G401.6 (cell line): ENCODE measurements around the gene PPM1A.

Source experiments
- FAIRE-seq: peaks from 2 replicates; lab custom pipeline; 2012; peaks lifted over from hg19 to GRCh38; lab: Jason Lieb, UNC

The PPM1A gene

GRCh38 chr14:60248697-60249318, at the start of gene PPM1A:
Gene PPM1A, plus strand, starts transcription at chr14:60249221. Its CDS starts 33,483 bp downstream, at chr14:60282704.
- FAIRE-seq: no peak

GRCh38 chr14:60199321-60199720, 49.7 kb upstream of the PPM1A start:
- FAIRE-seq: no peak

GRCh38 chr14:60204104-60204842, 44.7 kb upstream of the PPM1A start:
- FAIRE-seq: no peak

- no peak for FAIRE-seq
These were observed 43.9 kb upstream of the PPM1A start for GRCh38 chr14:60204843-60205774.

- no peak for FAIRE-seq
These were observed 42.8 kb upstream of the PPM1A start for GRCh38 chr14:60206249-60206670.

- FAIRE-seq: no peak
These were observed 42.0 kb upstream of the PPM1A start for GRCh38 chr14:60206837-60207533.

- no peak for FAIRE-seq
These were observed 38.3 kb upstream of the PPM1A start for GRCh38 chr14:60210703-60211102.

GRCh38 chr14:60211153-60211552, 37.9 kb upstream of the PPM1A start:
- no peak for FAIRE-seq

GRCh38 chr14:60212503-60213371, 36.3 kb upstream of the PPM1A start:
- FAIRE-seq: no peak

GRCh38 chr14:60214003-60214402, 35.0 kb upstream of the PPM1A start:
- FAIRE-seq: no peak

- no peak for FAIRE-seq
These were observed 34.5 kb upstream of the PPM1A start for GRCh38 chr14:60214415-60215126.

GRCh38 chr14:60215127-60215444, 33.9 kb upstream of the PPM1A start:
- no peak for FAIRE-seq

- no peak for FAIRE-seq
These were observed 33.3 kb upstream of the PPM1A start for GRCh38 chr14:60215520-60216420.

GRCh38 chr14:60217713-60218112, 31.3 kb upstream of the PPM1A start:
- FAIRE-seq: no peak

- FAIRE-seq: no peak
These were observed 28.9 kb upstream of the PPM1A start for GRCh38 chr14:60220084-60220483.

GRCh38 chr14:60220917-60221316, 28.1 kb upstream of the PPM1A start:
- no peak for FAIRE-seq

GRCh38 chr14:60221457-60221856, 27.6 kb upstream of the PPM1A start:
- FAIRE-seq: no peak

GRCh38 chr14:60222820-60223219, 26.2 kb upstream of the PPM1A start:
- FAIRE-seq: no peak

GRCh38 chr14:60225265-60225664, 23.8 kb upstream of the PPM1A start:
- no peak for FAIRE-seq

GRCh38 chr14:60226298-60226697, 22.7 kb upstream of the PPM1A start:
- no peak for FAIRE-seq
